Measurements from ENCODE around the gene MAP1LC3B2.
"Not testable (repeated sequence)": the region's sequence is repeated elsewhere in the genome, so short reads cannot be mapped to it uniquely, and the experiment has no call there.

MAP1LC3B2 gene

GRCh38 chr12:116556964-116557698, 2.0 kb upstream of the MAP1LC3B2 start:
- FAIRE-seq (no peak), DNase-seq (ENCODE audit: low spot score) (peak; percentile 43)

DNA sequence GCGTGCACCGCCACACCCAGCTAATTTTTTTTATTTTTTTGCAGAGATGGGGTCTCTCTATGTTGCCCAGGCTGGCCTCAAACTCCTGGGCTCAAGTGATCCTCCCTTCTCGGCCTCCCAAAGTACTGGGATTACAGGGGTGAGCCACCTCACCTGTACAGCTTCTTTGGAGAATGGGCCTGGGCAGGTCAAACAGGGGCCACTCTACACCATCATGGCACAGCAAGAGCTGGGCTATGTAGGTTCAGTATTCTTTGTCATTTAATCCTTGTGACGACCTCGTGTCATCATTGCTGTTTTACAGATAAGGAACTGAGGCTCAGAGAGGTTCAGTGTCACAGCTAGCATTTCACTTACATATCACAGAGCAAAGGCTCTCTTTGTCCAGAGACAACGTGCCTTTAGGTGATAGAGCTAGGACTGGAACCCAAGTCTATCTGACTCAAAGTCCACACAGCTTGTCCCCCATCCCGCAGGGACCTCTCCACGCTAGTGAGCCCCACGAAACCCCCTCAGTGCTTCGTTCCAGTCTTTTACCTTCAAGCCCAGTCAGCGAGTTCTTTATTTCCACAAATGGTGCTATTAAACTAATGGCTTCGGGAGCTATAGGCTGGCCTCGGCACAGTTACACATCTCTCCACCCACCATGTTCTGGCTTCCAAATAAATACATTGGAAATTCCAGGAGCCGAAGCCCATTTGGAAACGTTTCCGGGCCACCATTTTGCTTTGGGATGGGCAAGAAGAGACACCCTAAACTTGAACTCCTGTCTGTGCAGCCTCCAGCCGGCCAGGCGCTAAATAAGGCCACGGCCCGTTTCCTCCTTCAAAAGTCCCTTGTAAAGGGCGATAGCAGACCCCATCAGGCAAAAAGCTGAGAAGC, 660 bp upstream of the MAP1LC3B2 start:
- no peak for FAIRE-seq
- no peak for DNase-seq (ENCODE audit: low spot score)

DNA sequence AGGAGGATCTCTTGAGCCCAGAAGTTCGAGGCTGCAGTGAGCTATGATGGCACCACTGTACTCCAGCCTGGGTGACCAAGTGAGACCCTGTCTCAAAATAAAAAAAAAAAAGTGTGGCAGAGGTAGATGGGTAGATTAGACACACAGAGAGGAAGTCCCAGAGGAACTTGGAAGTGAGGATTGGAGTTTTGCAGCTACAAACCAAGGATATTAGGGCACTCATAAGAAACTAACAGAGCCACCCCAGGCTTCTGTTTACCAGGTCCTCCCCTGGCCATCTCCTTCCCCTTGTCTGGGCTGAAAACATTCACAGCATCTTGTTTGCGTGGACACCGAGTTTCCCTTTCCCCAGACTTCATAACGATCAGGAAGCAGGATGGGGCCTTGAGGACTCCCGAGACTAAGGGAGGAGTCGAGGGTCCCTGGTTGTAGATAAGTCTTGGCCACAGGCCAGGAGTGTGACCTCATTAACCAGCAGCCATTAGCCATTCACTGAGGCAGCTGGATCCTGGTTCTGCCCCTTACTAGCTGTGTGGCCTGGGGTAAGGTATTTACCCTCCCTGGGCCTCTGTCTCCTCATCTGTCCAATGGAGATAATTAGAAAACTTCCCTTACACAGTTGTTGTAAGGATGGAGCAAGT, 2.1 kb downstream of the MAP1LC3B2 start:
- DNase-seq (ENCODE audit: low spot score) (no peak), FAIRE-seq (no peak)

DNA sequence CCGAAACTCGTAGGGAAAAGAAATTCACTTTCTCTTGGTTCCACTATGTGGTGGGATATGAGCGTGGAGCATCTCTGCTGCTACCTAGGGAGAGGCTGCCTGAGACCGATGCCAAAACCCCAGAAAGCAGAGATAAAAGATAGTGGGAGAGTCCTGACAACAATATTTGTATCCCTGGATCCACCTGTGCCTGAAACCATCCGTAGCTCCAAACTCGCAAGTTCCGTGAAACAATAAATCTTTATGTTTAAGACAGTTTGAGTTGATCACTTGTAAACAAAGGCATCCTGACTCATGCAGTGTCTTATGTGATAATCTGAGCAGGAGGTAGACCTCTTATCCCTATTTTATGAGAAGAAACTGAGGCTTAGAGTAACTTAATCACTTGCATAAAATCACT, 2.9 kb downstream of the MAP1LC3B2 start:
- FAIRE-seq: no peak

DNA sequence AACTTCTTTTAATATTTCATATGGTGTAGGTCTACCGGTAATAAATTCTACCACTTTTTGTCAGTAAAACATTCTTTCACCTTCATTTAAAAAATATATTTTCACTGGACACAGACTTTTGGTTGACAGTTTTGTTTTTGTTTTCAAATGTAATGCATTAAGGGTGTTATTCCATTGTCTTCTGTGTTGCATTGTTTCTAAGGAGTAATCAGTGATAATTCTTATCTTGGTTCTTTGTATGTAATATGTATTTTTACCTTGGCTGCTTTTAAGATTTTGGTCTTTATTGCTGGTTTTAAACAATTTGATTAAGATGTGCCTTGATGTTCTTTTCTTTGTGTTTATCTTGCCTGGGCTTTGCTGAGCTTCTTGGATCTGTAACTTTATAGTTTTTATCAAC, 4.1 kb downstream of the MAP1LC3B2 start:
- no peak for DNase-seq (ENCODE audit: low spot score)
- no peak for FAIRE-seq

More for the DNA sequence above, 2.9 kb downstream of the MAP1LC3B2 start:
- no peak for DNase-seq (ENCODE audit: low spot score)

DNA sequence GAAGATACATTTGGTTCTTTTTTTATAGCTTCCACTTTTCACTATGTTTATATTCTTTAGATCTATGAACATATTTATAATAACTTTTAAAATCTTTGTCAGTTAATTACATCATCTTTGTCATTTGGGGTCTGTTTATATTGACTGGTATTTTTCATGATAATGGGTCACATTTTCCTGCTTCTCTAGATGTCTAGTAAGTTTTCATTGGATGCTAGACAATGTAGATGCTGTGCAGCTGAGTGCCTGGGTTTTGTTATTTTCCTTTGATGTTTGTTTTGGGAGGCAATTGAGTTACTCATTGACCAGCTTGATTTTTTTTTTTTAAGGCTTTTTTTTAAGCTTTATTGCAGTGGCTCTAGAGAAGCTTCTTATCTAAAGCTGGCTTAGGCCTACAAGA, 4.9 kb downstream of the MAP1LC3B2 start:
- FAIRE-seq: no peak
- no peak for DNase-seq (ENCODE audit: low spot score)

GRCh38 chr12:116565221-116565620, 6.0 kb downstream of the MAP1LC3B2 start:
- not testable (repeated sequence) for DNase-seq (ENCODE audit: low spot score); FAIRE-seq

GRCh38 chr12:116565963-116566362, 6.8 kb downstream of the MAP1LC3B2 start:
- no peak for DNase-seq (ENCODE audit: low spot score)
- FAIRE-seq: no peak

DNA sequence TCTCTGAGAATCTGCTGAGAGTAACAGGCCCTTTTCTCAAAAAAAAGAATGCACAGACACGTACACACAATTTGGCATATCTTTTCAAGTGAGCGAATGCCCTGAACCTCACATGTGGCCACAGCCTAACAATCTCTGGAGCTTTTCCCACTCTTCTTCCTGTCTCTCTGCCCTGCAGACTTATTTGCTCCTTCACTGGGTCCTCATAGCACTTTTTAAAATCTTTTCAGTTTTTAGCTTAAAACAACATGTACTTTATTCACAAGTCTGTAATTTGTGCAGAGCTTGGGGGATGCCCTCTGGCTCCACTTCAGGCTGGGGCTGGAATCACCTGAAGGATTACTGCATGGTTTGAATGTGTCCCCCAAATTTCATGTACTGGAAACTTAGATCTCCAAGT, 9.0 kb downstream of the MAP1LC3B2 start:
- DNase-seq (ENCODE audit: low spot score) (no peak), FAIRE-seq (no peak)

DNA sequence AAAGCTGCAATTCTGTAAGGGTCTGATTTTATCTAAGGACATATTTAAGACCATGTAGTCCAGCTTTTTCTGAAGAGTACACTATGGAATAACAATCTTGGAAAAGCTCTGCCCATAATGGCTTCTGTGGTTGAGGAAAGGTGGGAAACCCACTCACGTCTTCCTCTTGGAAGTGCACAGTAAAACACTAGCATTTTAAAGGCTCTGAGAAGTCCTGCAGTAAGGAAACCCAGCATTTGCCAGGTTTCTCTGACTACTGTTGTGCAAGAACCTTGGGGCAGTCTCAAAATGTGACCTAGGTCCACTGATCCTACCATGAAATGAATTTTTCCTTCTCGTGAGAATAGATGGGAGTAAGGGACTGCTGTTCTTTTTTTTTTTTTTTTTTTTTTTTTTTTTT, 11.9 kb downstream of the MAP1LC3B2 start:
- DNase-seq (ENCODE audit: low spot score) (no peak), FAIRE-seq (no peak)

DNA sequence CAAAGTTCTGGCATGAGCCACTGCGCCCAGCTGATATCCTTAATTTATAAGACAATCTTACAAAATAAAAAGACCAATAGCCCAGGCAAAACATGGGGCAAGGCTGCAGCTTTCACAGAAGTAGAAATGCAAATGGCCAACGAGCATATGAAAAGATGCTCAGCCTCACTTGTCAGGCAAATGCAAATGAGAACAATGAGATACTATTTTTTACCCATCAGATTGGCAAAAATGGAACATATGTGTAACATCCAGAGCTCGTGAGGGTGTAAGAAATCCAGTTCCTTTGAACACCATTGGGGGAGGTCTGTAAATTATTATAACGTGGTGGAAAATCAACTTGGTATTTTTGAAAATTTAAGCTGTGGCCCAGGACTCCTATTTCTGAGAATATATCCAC, 14.6 kb downstream of the MAP1LC3B2 start:
- FAIRE-seq (no peak), DNase-seq (ENCODE audit: low spot score) (no peak)

GRCh38 chr12:116575754-116576153, 16.6 kb downstream of the MAP1LC3B2 start:
- not testable (repeated sequence) for FAIRE-seq; DNase-seq (ENCODE audit: low spot score)

- FAIRE-seq (no peak), DNase-seq (ENCODE audit: low spot score) (no peak)
Observed at GRCh38 chr12:116577154-116577561, 18.0 kb downstream of the MAP1LC3B2 start.

- no peak for DNase-seq (ENCODE audit: low spot score)
- FAIRE-seq: no peak
Observed at GRCh38 chr12:116578051-116578450, 18.9 kb downstream of the MAP1LC3B2 start.

DNA sequence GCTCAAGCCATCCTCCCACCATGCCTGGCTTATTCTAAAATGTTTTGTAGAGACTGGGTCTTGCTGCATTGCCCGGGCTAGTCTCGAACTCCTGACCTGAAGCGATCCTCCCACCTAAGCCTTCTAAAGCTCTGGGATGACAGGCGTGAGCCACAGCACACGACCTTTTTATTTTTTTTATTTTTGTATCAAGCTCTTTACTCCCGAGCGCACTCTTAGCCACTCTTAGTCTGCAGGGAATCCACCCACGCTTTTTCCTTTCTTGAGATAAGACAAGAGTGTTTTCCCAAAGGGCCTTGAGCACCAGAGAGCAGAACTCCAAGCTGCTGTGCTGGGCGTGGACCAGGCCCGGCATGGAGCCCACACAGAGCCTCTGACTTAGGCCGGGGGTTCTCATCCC, 23.4 kb downstream of the MAP1LC3B2 start:
- FAIRE-seq (no peak), DNase-seq (ENCODE audit: low spot score) (no peak)

GRCh38 chr12:116583129-116583694, 24.0 kb downstream of the MAP1LC3B2 start:
- DNase-seq (ENCODE audit: low spot score): no peak
- no peak for FAIRE-seq

GRCh38 chr12:116587270-116587669, 28.1 kb downstream of the MAP1LC3B2 start:
- no peak for DNase-seq (ENCODE audit: low spot score)
- no peak for FAIRE-seq

GRCh38 chr12:116588390-116589028, 29.3 kb downstream of the MAP1LC3B2 start:
- DNase-seq (ENCODE audit: low spot score) (no peak), FAIRE-seq (no peak)

DNA sequence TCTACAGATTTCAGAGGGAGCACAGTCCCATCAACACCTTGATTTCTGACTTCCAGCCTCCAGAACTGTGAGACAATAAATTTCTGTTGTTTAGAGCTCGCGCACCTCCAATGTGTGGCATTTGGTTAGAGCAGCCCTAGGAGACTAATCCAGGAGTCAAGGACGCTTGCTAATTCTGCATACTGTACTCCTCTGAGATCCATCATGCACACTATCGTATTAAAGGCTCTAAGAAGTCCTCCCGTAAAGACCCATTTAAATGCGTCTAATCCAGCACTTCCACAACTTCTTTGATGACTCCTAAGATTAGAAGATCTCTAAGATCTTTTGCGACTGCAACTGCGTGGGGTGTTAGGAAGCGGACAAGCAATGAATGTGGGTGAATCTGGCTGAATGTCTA, 30.4 kb downstream of the MAP1LC3B2 start:
- DNase-seq (ENCODE audit: low spot score): no peak
- no peak for FAIRE-seq

GRCh38 chr12:116590561-116590960, 31.4 kb downstream of the MAP1LC3B2 start:
- FAIRE-seq: no peak
- no peak for DNase-seq (ENCODE audit: low spot score)
